GM21786 (cell line): ENCODE measurements around the gene PHF21A.

Source experiments
- ATAC-seq: cut with Tn5 transposase; IDR thresholded peaks from one replicate; pipeline ENCODE4 v1.9.1; 2021; ENCODE audit not compliant: unreplicated experiment

The PHF21A gene

DNA sequence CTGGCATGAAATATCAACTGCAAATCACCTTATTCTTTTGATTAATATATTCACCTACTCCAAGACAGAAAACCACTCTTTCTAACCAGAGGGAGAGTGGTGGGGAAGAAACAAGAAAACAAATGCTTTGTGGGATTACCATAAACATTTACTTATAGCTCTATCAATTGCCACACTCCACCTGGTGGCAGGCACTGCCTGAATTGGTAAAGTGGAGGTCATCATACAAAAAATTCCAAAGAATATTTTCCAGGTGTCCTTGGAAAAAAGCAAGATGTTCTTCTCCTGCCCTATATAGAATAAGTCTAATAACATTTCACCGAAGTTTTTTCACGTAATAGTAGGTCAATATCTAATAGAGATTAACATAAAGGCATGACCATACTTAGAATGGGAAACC is 45.3 kb downstream of the PHF21A start:
- no peak for ATAC-seq

DNA sequence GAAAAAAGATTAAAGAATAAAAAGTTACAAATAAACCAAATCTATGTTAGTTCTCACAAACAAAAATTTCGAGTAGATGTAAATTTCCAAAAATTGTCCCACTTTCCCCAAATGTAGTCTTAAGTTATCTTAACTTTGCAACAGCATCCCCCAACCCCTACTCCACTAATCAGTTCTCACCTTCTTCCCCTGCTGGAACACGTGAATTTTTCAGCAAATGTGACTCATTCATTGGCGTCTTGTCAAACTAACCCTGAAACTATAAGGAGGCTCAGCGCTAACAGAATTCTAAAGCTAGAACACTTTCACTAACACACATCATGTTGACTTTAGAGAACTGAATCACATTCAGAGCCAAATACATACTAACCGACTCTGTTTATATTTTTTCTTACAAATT is 46.1 kb downstream of the PHF21A start:
- no peak for ATAC-seq

GRCh38 chr11:46073632-46074031 is 47.6 kb downstream of the PHF21A start:
- no peak for ATAC-seq

GRCh38 chr11:46072172-46072964 is 48.9 kb downstream of the PHF21A start:
- no peak for ATAC-seq

- no peak for ATAC-seq
Measured at GRCh38 chr11:46071091-46071490, 50.2 kb downstream of the PHF21A start.

GRCh38 chr11:46069595-46069994 is 51.7 kb downstream of the PHF21A start:
- ATAC-seq, result no peak

DNA sequence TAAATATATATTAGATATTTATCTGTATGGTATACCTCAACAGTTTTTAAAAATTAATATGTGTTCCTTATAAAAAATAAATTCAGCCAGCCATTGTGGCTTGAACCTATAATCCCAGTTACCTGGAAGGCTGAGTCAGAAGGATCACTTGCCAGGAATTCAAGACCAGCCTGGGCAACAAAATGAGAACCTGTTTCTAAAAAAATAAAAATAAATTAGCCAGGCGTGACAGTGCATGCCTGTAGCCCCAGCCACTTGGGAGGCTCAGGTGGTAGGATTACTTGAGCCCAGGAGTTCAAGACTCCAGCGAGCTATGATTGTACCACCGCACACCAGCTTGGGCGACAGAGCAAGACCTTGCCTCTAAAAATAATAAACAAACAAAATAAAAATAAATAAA is 54.9 kb downstream of the PHF21A start:
- no peak for ATAC-seq

- ATAC-seq, result no peak
Measured at GRCh38 chr11:46065681-46066080, 55.6 kb downstream of the PHF21A start.

DNA sequence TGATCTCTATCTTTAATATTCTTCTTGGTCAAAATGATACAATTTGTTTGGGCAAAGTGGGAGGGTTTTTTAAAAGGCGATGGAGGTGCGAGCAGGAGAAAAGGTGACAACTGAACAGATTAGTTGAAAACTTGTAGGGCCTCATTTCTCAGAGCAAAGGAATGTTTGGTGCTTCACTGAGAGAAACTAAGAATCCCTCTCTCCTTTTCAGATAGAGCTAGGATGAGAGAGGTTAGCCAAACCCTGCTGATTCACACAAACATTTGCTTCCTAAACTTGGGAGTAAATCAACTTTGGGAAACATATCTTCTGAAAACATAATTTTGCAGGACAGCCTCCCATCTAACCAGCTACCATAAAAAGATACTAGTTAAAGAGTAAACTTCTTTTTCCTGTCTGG is 57.0 kb downstream of the PHF21A start:
- no peak for ATAC-seq

GRCh38 chr11:46063138-46063537 is 58.1 kb downstream of the PHF21A start:
- ATAC-seq, result no peak

DNA sequence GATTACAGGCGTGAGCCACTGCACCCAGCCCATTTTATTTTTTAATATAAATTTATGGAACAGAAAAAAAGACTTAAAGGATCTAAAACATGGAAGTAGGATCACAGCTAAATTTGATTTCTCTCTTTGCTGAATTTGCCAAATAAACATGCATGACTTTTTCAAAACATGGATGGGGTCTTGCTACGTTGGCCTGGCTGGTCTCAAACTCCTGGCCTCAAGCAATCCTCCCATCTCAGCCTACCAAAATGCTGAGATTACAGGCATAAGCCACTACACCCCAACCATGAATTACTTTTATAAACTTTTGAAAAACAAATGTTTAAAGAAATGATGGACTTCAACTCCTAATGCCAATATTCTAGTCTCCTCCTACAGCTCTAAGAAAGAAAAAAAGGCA is 61.2 kb downstream of the PHF21A start:
- ATAC-seq, result no peak

- ATAC-seq, result no peak
Measured at GRCh38 chr11:46057489-46057888, 63.8 kb downstream of the PHF21A start.

GRCh38 chr11:46055371-46055770 is 65.9 kb downstream of the PHF21A start:
- ATAC-seq, result no peak

- no peak for ATAC-seq
Measured at GRCh38 chr11:46051102-46051501, 70.2 kb downstream of the PHF21A start.

- ATAC-seq, result no peak
Measured at GRCh38 chr11:46050662-46051061, 70.6 kb downstream of the PHF21A start.

DNA sequence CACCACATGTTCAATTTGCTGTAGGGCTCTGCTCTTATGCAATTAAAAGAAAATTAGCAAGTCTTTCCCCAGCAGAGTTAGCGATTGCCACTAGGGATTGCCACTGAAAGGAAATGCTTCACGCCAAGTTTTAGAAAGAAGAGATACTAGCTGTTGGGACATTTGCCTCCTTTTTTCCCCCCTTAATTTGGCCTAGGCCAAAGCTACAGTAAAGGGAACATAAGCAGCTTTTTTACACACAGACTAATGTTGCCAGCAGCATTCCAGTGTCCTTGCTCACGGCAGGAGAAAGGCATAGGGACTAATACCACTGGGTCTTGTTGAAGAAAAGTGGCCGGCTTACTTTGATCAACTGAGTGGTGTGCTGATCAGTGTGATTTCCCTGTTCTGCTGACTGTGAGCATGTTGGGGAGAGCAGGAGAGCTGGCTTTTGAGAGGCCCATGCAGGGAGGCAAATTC is 71.2 kb downstream of the PHF21A start:
- ATAC-seq, result no peak

DNA sequence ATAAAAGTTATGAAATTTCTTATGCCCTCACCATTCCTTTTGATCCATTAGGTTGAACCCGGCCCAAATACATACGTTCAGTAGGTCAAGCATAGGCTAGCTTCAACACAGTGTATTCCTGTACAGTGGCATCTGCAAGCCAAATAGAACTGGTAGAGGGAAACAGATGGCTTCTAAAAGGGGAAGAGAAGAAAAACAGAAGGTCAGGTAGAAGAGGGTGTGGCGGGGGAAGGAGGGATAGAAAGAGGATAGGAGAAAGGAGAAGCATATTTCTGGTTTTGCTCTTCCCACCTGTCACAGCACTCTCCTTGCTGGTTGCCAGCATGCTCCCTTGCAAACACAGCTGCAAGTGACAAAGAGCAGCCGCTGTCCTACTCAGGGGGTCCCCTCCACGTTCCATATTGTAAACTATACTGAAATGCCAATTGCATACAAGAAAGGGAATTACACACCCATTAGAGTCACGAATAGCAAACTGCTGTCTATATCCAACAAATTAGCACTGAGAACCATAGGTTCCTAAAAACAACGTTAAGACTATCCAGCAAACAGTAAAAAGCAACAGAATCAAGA is 71.8 kb downstream of the PHF21A start:
- ATAC-seq, result no peak

GRCh38 chr11:46048198-46048597 is 73.1 kb downstream of the PHF21A start:
- no peak for ATAC-seq

DNA sequence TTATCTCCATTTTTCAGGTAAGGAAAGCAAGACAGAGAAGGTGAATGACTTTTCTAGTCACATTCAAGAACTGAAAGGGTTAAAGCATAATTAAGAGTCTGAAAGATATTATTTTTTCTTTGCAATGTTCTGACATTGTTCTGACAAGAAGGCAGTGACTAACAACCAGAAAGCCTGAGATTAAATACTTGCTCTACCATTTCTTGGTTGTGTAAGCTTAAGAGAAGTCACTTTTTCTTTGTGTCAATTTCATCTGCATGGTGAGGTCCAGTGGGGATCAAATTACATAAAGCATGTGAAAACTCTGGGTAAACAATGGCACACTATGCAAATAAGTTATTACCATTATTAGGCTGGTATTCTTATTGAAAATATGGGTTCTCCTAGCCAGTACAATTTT is 73.7 kb downstream of the PHF21A start:
- no peak for ATAC-seq

DNA sequence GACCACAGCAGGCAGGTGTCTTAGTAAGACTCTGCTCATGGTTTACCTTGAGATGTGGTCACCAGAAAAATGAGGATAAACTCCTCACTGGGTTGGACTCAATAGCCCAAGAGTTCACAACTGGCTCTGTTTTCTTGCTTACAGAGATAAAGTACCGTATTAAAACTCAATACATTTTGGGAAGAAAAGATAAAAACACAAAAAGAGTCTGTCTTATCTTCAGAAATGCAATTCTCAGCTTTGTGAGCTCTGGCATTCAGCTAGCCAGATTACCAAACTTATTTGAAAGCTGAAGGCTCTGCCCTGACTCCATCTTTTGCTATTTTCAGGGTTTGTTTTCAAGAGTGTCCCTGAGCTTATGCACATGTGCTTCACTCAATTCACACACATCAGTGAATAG is 75.4 kb downstream of the PHF21A start:
- no peak for ATAC-seq

- no peak for ATAC-seq
Measured at GRCh38 chr11:46044601-46045000, 76.7 kb downstream of the PHF21A start.

DNA sequence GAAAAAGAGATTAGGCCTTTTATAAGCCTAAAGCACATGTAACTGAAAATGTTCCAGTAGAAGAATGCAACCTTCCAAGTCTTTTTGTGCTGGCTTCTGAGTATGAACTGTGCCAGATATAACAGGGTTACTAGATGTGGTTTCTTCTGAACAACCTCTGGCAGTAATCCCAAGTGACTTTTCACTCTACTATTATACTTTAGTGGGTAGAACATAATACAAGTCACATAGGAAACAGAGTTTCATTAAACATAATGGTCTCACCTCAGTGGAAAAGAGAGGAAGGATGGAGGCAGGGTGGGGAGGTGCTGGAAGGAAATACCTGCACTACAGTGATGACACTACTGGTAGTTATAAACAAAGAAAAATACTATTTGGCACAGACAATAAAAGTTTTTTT is 81.3 kb downstream of the PHF21A start:
- ATAC-seq, result no peak

DNA sequence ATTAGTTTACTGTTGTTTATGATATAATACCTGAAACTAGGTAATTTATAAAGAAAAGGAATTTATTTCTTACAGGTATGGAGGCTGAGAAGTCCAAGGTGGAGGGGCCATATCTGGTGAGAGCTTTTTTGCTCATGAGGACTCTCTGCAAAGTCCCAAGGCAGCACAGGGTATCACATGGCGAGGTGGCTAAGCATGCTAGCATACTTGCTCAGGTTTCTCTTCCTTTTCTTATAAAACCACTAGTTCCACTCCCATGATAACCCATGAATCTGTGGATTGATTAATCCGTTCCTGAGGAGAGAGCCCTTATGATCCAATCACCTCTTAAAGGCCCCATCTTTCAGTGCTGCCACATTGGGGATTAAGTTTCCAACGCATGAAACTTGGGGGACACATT is 82.7 kb downstream of the PHF21A start:
- ATAC-seq, result no peak
